K562 (cell line): ENCODE results near the gene ABHD16A. TPM values are rescaled to one million over a fixed set of nuclear protein-coding genes. Genes with fewer than 3 reads are reported as not detected.

Source experiments
- ASH1L ChIP-seq: fragments of 450-650 bp; IDR thresholded peaks from 2 replicates; pipeline ENCODE4 v1.6.1; 2018; ENCODE audit warnings: borderline replicate concordance, mild to moderate bottlenecking, low read depth; ENCODE audit not compliant: partially characterized antibody
- ATF4 ChIP-seq: fragments of 450-650 bp; formaldehyde crosslinking; IDR thresholded peaks from 2 replicates; pipeline ENCODE4 v1.4.0; 2022; ENCODE audit warnings: mild to moderate bottlenecking, moderate library complexity
- C11orf30 ChIP-seq: fragments of 450-650 bp; IDR thresholded peaks from 2 replicates; pipeline ENCODE4 v1.6.1; 2016; ENCODE audit warnings: low read depth, mild to moderate bottlenecking
- CBFA2T3 ChIP-seq: fragments of 450-650 bp; IDR thresholded peaks from 2 replicates; pipeline ENCODE4 v1.6.1; 2017
- E2F4 ChIP-seq: sonication (generic); formaldehyde crosslinking; IDR thresholded peaks from 2 replicates; pipeline ENCODE4 v1.8.0; 2022; ENCODE audit warnings: mild to moderate bottlenecking, low read depth, missing genetic modification reagents
- ESRRB ChIP-seq: fragments of 250-450 bp; sonication (Bioruptor Pico); IDR thresholded peaks from 2 replicates; pipeline ENCODE4 v1.5.0; 2020; ENCODE audit warnings: mild to moderate bottlenecking, moderate library complexity, borderline replicate concordance
- FOXP1 ChIP-seq: sonication (generic); formaldehyde crosslinking; IDR thresholded peaks from 2 replicates; pipeline ENCODE4 v1.8.0; 2022; ENCODE audit warnings: mild to moderate bottlenecking, missing genetic modification reagents
- FOXP4 ChIP-seq: sonication (generic); formaldehyde crosslinking; IDR thresholded peaks from 2 replicates; pipeline ENCODE4 v1.8.0; 2022; ENCODE audit warnings: mild to moderate bottlenecking, missing genetic modification reagents, borderline replicate concordance
- LCOR ChIP-seq: sonication (generic); formaldehyde crosslinking; IDR thresholded peaks from 2 replicates; pipeline ENCODE4 v1.8.0; 2022; ENCODE audit warnings: mild to moderate bottlenecking, missing genetic modification reagents
- MCM3 ChIP-seq: fragments of 450-650 bp; IDR thresholded peaks from 2 replicates; pipeline ENCODE4 v1.6.1; 2016
- MCM5 ChIP-seq: fragments of 450-650 bp; IDR thresholded peaks from 2 replicates; pipeline ENCODE4 v1.6.1; 2016; ENCODE audit warnings: low read depth
- PHB2 ChIP-seq: fragments of 450-650 bp; IDR thresholded peaks from 2 replicates; pipeline ENCODE4 v1.6.1; 2017; ENCODE audit warnings: low read depth
- POLR2G ChIP-seq: fragments of 200-400 bp; formaldehyde crosslinking; IDR thresholded peaks from 2 replicates; pipeline ENCODE4 v1.6.1; 2017; ENCODE audit warnings: low read depth, mild to moderate bottlenecking, antibody characterized with exemption, low read length, moderate library complexity
- PPARD ChIP-seq: fragments of 250-450 bp; sonication (Bioruptor Pico); IDR thresholded peaks from 2 replicates; pipeline ENCODE4 v1.8.0; 2022; ENCODE audit warnings: inconsistent platforms, mild to moderate bottlenecking, moderate library complexity
- RB1 ChIP-seq: fragments of 450-650 bp; IDR thresholded peaks from 2 replicates; pipeline ENCODE4 v1.6.1; 2017; ENCODE audit warnings: low read depth, mild to moderate bottlenecking
- RBM25 ChIP-seq: fragments of 200-400 bp; formaldehyde crosslinking; IDR thresholded peaks from 2 replicates; pipeline ENCODE4 v1.6.1; 2018; ENCODE audit warnings: low read length, low read depth, moderate library complexity; ENCODE audit not compliant: severe bottlenecking
- SMC3 ChIP-seq: conservative IDR thresholded peaks from 2 replicates; pipeline ENCODE4 v1.6.1; 2011; ENCODE audit warnings: low read depth, low read length, improper control_type of control experiment; ENCODE audit not compliant: insufficient read depth
- SRSF7 ChIP-seq: fragments of 200-400 bp; formaldehyde crosslinking; optimal IDR thresholded peaks from 2 replicates; pipeline ENCODE3; 2017; ENCODE audit warnings: mild to moderate bottlenecking, low read depth, low read length
- TRIM24 ChIP-seq, 2 experiments: fragments of 450-650 bp; IDR thresholded peaks; 2 replicates each; pipeline ENCODE4 v1.6.1; 2016
- TSC22D4 ChIP-seq: fragments of 450-650 bp; IDR thresholded peaks from 2 replicates; pipeline ENCODE4 v1.6.1; 2016; ENCODE audit warnings: missing genetic modification characterization, missing biosample characterization, control low read depth
- XRCC5 ChIP-seq: fragments of 200-400 bp; formaldehyde crosslinking; IDR thresholded peaks from 2 replicates; pipeline ENCODE4 v1.6.1; 2017; ENCODE audit warnings: low read depth, mild to moderate bottlenecking, low read length
- ZNF280A ChIP-seq: fragments of 450-650 bp; IDR thresholded peaks from 2 replicates; pipeline ENCODE4 v1.6.1; 2018; ENCODE audit warnings: mild to moderate bottlenecking, low read depth; ENCODE audit not compliant: partially characterized antibody
- ZNF445 ChIP-seq: fragments of 250-450 bp; sonication (Bioruptor Pico); IDR thresholded peaks from 2 replicates; pipeline ENCODE4 v1.4.0; 2020; ENCODE audit warnings: low read depth, mild to moderate bottlenecking, moderate library complexity
- ZSCAN29 ChIP-seq: fragments of 450-650 bp; IDR thresholded peaks from 2 replicates; pipeline ENCODE4 v1.6.1; 2017
- polyA plus RNA-seq, 8 experiments: library from polyadenylated mRNA; depleted of rRNA in 4 of 8; stranded (reverse) in 5 of 8; unstranded in 3 of 8; fragments of >200 nt; fragmentation: Nextera tagmentation in 2 of 8; fragmentation: Illumina TruSeq in 1 of 8; extraction: Ambion mirVana in 2 of 8; extraction: Trizol in 1 of 8; gene quantifications; 2 replicates each; pipeline versions ENCODE4 v1.2.1 to v1.2.3, GENCODE V29; 2011 to 2014; ENCODE audit warnings: inconsistent platforms in 1 of 8, missing spikeins in 1 of 8
- total RNA-seq, 7 experiments: library from RNA; depleted of rRNA in 6 of 7; stranded (reverse); fragments of >200 nt in 6 of 7; fragmentation: Illumina TruSeq in 2 of 7; extraction: Trizol in 2 of 7; gene quantifications; 2 replicates each; pipeline versions ENCODE4 v1.2.1 to v1.2.3, GENCODE V29; 2011 to 2021; ENCODE audit warnings: low replicate concordance in 1 of 7

ABHD16A gene
- total and polyA plus RNA-seq, 9 of the 15 experiments (the other 6 are each of a cell fraction or from before 2014, with no cell fraction given): 25.8 to 120 (median 81.6) TPM

GRCh38 chr6:31665501-31666336 lies 37.4 kb downstream of the ABHD16A start, which contains the start of gene CSNK2B (continued):
- TF ChIP-seq E2F4 (CRISPR knock-in tag) (peak; percentile 15), TSC22D4 (no peak), LCOR (peak; percentile 67; the same call in 1 of the 2 replicates), C11orf30 (no peak), ATF4 (CRISPR knock-in tag) (peak; percentile 39; the same call in 1 of the 2 replicates), SMC3 (no peak), ESRRB (CRISPR knock-in tag) (0 out of 2 replicates have a peak, but pooled peaks have one; percentile 43), ZNF445 (CRISPR knock-in tag) (peak; percentile 57; the same call in 1 of the 2 replicates), MCM5 (no peak), MCM3 (no peak), FOXP1 (no peak), PPARD (CRISPR knock-in tag) (peak; percentile 31; the same call in 1 of the 2 replicates), ASH1L (no peak), RBM25 (no peak), TRIM24 (IDR thresholded peaks at IDR 0.05) (0 out of 4 replicates have a peak, but pooled peaks of 1 of the 2 experiments have one; percentile 7), PHB2 (no peak), SRSF7 (no peak), CBFA2T3 (no peak), ZSCAN29 (peak; percentile 30; the same call in 1 of the 2 replicates), POLR2G (peak; percentile 97), ZNF280A (no peak), XRCC5 (peak; percentile 24), RB1 (no peak), FOXP4 (CRISPR knock-in tag) (peak; percentile 92; the same call in 1 of the 2 replicates)
